Measurements from ENCODE around the gene KRT80.

DNA sequence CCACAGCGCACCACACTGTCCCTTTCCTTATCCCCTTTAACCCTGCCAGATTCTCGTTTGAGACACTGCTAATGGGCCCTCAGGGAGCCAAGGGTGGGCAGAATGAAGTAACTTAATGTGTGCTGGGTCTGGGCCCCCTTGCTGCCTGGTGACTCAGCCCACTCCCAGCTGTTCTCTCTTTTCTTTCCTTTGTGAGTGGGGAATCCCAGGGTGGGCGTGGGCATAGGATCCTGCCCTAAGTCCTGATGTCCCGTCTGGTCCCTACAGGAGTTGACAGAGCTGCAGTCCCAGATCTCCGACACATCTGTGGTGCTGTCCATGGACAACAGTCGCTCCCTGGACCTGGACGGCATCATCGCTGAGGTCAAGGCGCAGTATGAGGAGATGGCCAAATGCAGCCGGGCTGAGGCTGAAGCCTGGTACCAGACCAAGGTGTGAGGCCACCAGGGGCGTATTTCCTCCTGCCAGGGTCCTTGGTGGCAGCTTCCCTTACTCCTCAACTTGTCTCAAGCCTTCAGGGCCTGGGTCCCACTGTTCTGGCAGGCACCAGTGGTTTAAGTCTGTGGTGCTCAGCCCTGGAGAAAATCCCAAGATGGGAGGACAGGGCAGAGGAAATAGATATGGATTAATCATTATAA is 49.5 kb upstream of the KRT80 start:
- TF ChIP-seq POLR2A (IDR thresholded peaks at IDR 0.05) (no peak), POLR2AphosphoS5 (IDR thresholded peaks at IDR 0.05) (no peak)
- TF ChIP-seq, protein P1, sequence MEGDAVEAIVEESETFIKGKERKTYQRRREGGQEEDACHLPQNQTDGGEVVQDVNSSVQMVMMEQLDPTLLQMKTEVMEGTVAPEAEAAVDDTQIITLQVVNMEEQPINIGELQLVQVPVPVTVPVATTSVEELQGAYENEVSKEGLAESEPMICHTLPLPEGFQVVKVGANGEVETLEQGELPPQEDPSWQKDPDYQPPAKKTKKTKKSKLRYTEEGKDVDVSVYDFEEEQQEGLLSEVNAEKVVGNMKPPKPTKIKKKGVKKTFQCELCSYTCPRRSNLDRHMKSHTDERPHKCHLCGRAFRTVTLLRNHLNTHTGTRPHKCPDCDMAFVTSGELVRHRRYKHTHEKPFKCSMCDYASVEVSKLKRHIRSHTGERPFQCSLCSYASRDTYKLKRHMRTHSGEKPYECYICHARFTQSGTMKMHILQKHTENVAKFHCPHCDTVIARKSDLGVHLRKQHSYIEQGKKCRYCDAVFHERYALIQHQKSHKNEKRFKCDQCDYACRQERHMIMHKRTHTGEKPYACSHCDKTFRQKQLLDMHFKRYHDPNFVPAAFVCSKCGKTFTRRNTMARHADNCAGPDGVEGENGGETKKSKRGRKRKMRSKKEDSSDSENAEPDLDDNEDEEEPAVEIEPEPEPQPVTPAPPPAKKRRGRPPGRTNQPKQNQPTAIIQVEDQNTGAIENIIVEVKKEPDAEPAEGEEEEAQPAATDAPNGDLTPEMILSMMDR (IDR thresholded peaks at IDR 0.05 in 8 of 11, conservative IDR thresholded peaks at IDR 0.05 in 3 of 11), result no peak

Measured in spleen (tissue), 7 donors.